Epithelial cell of prostate (primary cell): ENCODE results near the gene COQ8A.
"Not testable (repeated sequence)": the region's sequence is repeated elsewhere in the genome, so short reads cannot be mapped to it uniquely, and the experiment has no call there.

Source experiments
- DNase-seq: peaks from one replicate; pipeline ENCODE4 v3.0.0-alpha.2; 2011; ENCODE audit warnings: low read depth, low spot score
- H3K27ac ChIP-seq: fragments of 450-650 bp; 2 replicates; pipeline ENCODE4 v1.5.1; 2017; ENCODE audit warnings: mild to moderate bottlenecking

COQ8A gene

DNA sequence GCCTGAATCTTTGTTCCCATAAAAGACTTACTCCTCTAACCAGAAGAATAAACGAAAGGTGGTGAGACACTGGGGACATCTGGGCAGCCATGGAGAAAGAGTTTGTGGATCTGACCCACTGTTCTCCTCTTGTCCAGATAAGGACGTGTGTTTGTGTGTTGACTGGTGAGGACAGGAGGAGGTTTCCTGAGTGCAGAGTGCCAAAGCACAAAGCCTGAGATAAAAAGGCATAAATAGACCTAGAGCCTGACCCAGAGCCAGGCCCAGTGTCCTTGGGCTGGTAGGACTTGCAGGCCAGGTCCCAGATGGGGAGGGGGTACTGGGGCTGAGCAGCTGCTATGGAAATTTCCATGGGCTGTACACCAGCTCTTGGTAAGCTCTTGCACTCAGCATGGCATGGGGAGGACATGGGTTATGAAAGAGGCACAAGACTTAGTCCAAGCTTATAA is 19.6 kb upstream of the COQ8A start:
- no peak for DNase-seq
- H3K27ac ChIP-seq, result no peak overlapping the region

DNA sequence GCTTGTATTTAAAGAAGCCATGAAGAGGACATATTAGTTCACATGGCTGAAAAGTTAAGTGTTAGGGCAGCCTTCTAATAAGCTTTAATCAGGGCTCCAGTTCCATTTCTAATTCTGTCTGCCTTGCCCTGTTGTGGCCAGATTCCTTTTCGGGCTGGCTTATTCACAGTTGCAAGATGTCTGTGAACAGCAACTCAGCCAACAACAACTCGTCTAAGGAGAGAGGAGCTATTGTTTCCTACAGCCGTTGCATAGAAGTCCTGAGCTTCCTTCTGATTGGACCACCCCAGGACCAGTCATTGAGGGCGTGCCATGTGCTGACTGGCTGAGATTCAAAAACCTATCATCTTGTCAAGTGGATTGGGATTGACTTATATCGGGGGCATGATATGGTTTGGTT is 18.6 kb upstream of the COQ8A start:
- H3K27ac ChIP-seq, result no peak overlapping the region
- DNase-seq, result no peak

DNA sequence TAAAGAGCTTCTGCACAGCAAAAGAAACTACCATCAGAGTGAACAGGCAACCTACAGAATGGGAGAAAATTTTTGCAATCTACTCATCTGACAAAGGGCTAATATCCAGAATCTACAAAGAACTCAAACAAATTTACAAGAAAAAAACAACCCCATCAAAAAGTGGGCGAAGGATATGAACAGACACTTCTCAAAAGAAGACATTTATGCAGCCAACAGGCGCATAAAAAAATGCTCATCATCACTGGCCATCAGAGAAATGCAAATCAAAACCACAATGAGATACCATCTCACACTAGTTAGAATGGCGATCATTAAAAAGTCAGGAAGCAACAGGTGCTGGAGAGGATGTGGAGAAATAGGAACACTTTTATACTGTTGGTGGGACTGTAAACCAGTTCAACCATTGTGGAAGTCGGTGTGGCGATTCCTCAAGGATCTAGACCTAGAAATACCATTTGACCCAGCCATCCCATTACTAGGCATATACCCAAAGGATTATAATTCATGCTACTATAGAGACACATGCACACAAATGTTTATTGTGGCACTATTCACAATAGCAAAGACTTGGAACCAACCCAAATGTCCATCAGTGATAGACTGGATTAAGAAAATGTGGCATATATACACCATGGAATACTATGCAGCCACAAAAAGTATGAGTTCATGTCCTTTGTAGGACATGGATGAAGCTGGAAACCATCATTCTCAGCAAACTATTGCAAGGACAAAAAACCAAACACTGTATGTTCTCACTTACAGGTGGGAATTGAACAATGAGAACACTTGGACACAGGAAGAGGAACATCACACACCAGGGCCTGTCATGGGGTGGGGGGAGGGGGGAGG is 10.6 kb upstream of the COQ8A start:
- not testable (repeated sequence) for DNase-seq, H3K27ac ChIP-seq

DNA sequence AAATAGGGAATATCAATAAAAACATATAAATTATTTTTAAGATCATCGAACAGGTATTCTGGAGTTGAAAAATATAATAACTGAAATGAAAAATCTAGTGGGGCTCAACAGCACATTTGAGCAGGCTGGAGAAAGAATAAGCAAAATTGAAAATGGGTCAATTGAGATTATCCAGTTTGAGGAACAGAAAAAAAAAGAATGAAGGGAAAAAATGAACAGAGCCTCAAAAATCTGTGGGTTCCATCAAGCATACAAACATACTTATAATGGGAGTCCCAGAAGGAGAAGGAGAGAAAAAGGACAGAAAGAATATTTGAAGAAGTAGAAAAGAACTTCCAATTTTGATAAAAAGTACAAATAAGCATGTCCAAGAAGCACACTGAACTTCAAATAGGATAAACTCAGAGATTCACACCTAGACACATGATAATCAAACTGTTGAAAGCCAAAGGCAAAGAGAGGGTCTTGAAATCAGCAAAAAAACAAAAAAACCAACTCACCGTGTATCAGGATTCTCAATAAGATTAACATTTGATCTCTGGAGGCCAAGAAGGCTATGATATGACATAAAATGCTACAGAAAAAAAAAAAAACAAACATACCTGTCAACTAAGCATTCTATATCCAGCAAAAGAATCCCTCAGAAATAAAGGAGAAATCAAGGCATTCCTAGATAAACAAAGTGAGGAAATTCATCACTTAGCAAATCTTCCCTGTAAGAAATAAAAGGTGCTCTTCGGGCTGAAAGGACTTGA is 5.4 kb upstream of the COQ8A start:
- DNase-seq, result no peak
- no peak overlapping the region for H3K27ac ChIP-seq

DNA sequence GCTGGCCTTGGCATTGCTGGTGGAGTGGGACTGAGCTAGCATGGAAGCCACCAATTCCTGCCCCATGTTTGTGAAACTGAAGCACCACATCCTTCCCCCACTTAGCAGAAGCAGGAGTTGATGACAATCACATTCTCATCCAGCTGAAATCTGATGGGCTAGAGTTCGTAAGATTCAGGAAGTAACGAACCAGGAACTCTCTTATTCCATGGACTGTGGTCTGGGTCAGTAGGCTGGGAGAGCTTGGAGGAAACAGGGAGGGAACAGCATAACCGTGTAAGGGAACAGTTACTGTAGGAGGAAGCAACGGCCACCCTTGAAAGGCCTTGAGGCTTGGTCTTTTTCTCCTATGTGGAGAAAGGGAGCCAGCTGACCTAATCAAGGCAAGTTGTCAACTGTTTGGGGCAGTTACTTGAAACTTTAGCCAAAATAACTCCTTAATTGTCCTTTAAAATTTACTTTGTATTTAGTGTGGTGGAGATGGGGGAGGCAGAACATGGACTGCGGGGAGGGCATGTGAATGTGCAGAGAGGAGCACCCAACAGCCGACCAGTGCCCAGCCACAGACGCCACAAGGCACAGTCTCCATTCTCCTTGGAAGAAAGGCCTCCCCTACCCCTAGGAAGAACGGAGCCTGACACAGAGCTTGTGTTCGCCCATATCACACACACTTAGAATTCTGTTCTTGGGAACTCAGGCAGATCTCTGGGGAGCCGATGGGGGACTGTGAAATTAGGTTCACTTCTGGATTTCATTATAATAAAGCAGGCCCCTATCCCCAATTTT is 2.0 kb upstream of the COQ8A start:
- no peak overlapping the region for H3K27ac ChIP-seq

DNA sequence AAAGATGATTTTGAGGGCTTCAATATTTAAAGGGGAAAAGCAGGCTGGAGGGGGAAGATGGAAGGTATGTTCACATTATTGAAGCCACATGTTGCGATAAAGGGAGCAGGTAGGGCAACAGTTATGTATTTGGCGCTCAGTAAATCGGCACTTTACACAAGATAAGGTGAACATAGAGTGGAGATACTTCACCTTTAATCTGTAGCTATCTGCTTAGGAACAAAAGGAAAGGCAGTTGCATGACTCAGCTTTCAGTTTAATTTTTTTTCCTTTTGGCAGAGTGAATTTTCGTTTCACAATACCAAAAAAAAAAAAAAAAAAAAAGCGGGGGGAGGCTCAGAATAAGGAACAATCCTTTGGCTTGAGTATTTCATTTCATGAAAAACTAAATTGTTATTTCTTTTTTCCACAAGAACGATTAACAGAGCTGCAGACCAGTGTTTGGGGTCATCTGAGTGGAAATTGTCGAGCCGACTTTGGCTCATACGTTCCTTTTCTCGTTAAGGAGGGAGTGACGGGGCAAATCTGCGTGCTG is 1.1 kb upstream of the COQ8A start:
- peak overlapping the region; percentile 77 for H3K27ac ChIP-seq
- DNase-seq, result no peak

More for the DNA sequence above, 2.0 kb upstream of the COQ8A start:
- no peak for DNase-seq

DNA sequence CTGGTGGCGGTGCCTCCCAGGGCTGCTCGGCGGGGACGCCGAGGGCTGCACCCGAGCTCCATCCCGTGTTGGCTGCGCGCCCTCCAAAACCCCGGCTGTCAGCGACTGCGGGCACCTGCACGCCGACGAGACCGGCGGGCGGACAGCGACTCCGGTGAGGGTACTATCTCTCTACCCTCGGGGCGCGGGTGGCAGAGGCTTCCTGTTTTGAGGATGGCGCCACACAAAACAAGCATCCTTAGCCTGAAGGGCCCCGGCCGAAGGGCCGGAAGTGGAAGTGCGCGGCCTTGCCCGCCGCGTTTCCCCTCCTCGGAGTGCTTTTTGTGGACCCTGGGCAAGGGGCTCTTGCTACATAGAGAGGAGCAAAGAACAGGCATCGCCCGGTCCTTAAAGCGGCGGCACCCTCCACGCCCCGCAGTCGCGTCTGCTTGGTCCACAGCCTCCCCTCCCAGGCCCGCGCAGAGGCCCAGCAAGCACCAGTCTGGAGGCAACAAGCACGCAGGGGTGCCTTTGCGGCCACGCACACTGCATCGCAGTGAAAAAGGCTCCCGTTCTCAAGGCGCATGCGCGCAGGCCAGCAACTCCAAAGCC is 561 bp upstream of the COQ8A start:
- DNase-seq, result no peak
- H3K27ac ChIP-seq, result peak overlapping the region; percentile 77

DNA sequence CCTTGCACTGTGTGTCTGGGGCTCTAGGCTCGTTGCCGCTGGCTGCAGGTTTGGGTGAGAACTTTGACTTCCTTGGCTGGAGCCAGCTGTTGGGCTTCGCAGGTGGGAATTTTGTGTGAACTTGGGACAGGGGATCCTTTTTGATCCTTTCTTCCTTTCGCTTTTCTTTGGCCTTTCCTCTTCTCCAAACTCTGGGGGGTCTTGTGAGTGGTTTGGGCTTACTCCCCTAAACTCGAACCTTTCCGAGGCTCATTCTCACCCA is 643 bp downstream of the COQ8A start:
- H3K27ac ChIP-seq, result no peak overlapping the region
- no peak for DNase-seq

DNA sequence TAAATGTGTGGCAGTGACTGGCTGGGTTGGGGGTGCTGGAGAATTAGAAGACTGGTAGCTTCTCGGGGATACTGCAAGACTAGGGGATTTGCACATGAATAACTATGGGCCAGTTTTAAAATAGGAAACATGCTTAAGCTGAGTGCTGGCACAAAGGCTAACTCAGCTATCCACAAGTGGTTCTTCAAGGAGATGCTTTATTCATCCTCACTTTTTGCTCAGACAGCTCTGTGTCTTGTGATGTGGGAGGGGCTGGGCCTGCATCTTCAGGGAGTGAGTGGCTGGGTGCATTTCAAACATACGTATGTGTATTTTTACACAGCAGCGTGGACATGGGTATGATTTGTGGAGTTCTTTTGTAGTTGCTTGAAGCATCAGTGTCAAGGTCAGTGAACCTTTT is 2.3 kb downstream of the COQ8A start:
- H3K27ac ChIP-seq, result no peak overlapping the region
- DNase-seq, result no peak

DNA sequence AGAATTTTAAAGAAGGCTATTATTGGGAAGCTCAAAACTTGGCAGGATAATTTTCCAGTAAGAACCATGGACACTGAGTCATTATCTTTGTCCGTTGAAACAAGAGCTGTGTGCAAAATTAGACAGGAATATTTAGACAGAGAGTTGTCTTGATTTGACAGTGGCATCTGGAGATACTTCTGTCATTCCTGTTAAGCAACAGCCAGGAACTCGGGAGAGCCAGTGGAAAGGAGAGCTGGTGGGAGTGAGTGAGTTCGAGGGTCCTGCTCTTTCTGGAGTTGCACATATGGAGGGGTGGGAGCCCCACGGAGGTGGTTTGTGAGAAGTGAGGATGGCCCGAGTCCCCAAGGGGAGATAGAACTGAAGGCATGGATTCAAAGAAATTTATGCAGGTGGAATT is 3.1 kb downstream of the COQ8A start:
- no peak for DNase-seq
- H3K27ac ChIP-seq, result no peak overlapping the region

DNA sequence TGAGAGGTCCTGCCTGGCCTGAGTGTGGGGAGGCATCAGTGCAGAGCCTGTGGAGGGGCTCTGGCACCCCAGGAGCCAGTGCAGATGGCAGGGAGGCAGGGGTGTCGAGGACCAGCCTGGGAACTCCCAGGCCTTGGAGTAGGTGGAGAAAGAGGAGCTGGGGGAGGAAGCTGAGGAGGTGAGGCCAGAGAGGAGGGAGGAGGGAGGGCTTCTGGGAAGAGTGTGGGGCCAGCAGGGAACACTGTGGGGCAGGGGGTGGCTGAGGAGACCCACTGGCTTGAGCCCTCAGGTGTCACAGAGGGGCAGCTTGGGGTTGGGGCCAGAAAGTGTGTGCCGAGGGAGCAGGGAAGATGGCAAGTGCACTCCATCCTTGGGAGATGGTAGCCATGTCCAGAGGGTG is 3.8 kb downstream of the COQ8A start:
- H3K27ac ChIP-seq, result no peak overlapping the region
- no peak for DNase-seq

DNA sequence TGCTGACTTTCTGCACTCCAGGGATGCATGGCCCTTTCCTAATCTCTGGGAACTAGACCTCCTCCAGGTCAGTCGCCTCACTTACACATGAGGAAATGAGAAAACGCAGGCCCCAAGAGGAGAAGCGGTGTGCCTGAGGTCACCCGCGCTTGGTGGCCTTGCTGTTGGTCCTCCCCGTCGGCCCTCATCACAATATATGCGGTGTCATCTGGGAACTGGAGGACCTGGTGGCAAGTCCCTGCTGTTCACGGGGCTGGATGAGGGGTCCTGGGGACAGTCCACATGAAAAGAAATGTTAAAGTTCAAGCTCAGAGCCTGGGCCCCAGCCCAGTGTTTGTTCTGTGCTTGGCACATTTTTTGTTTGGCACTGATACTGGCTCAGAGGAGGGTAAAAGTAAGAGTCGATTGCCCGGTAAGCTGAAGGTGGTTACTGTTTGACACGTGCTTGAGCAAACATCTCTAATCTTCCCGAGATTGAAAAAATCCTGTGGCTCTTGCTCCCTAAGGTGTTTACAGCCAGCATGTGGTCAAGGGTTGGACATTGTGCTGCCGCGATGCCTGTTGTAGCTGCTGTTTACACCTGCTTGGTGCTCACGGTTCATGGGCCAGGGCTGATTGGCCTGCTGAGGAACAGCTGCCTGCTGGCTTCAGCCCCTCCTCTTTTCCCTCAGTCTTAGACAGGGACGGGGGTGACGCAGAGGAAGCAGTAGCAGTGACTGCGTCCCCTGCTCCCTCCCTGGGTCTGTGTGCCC is 5.2 kb downstream of the COQ8A start:
- no peak overlapping the region for H3K27ac ChIP-seq
- DNase-seq, result no peak

DNA sequence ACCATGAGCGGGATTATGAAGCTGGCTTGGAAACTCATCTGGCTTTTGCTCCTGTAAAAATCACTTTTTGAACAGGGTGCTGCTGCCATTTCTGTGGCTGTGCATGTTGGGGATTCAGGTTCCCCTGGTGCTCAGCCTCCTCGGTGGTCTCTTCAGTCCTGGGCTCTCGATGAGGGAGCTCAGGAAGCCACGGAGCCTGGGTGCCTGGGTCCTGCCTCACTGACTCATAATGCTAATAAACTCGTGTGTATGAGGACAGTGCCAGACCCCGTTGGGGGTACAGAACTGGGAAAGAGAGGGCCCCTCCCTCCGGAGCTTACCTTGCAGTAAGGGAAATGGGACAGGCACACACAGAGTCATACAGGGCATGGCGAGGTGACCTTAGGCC is 5.8 kb downstream of the COQ8A start:
- no peak overlapping the region for H3K27ac ChIP-seq
- DNase-seq, result no peak

DNA sequence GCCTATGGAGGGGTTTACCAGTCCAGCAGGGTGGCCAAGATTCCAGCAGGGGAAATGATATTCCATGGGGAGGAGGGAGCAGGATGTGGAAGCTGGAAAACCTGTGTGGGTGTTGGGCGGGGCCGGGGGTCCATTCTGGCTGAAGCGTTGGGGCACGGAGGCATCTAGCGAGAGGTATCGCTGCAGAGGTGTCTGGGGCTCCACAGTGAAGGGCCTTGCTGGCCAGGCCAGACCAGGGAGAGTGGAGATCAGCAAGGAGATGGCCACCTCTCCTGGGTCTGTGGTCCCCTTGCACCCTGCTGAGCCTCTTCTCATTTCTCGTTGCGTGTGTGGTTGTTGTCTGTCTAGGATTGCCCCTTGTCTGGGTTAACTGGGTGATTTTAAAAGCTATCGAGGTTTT is 6.2 kb downstream of the COQ8A start:
- DNase-seq, result no peak
- H3K27ac ChIP-seq, result no peak overlapping the region

DNA sequence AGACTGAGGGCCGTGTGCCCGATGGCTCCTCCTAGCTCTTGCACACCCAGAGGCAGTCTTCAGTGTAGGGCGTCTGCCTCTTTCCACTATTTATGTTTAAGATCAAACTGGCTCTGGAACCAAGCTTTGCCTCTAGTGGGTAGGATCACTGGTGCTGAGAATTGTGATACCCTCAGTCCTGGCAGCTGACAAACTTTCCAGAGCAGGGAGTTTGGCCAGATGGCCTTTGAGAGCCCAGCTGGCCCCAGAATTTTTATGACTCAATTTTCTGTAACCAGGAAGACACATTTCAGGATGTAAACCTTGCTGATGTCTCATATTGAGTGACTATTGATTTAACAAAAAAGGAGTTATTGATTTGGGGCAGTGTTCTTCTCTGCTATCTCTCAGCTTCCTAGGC is 6.7 kb downstream of the COQ8A start:
- DNase-seq, result no peak
- H3K27ac ChIP-seq, result no peak overlapping the region

DNA sequence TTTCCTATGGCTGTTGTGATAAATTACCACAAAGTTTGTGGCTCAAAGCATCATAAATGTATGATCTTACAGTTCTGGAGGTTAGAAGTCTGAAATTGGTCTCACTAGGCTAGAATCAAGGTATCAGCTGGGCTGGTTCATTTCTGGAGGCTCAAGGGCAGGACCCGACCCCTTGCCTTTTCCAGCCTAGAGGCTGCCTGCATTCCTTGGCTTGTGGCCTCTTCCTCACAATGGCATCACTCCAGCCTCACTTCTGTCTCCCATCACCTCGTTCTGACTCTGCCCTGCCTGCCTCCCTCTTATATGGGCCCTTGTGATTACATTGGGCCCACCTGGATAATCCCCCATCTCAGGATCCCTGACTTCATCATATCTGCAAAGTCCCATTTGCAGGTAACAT is 8.0 kb downstream of the COQ8A start:
- H3K27ac ChIP-seq, result no peak overlapping the region
- no peak for DNase-seq

DNA sequence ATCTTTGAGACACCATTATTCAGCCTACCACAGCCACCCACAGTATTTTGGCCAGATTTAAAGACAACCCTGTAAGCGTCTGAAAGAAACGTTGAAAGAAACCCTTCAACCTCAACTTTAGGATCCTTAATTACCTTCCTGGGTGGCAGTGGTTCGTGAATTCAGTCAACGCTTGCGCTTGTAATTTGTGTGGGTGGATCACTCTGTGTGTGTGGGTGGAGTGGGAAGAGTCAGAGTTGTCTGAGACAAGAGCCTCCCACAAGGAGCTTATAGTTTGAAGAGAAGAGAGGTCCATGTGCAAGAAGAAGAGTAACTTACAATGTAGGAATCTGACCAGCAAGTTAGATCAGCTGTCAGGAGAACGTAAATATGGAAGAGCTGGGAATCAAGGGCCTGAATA is 8.4 kb downstream of the COQ8A start:
- no peak overlapping the region for H3K27ac ChIP-seq
- DNase-seq, result no peak

DNA sequence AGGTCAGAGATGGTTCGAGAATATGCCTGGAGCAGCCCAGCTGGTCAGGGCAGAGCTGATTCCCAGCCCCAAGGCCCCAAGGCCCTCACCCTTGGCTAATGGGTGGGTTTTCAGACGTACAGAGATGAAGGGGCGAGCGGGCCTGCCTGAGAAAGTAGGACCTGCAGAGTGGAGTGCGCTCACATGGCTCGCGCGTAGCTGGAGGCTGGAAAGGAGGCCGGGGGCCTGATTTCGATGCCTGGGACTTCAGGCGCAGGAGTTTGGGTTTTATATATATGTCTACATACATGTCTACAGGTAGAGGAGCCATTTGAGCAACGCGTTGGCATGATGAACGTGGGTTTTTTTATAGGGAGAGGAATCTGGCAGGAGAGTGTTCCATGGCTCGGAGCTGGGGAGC is 8.9 kb downstream of the COQ8A start:
- no peak for DNase-seq

DNA sequence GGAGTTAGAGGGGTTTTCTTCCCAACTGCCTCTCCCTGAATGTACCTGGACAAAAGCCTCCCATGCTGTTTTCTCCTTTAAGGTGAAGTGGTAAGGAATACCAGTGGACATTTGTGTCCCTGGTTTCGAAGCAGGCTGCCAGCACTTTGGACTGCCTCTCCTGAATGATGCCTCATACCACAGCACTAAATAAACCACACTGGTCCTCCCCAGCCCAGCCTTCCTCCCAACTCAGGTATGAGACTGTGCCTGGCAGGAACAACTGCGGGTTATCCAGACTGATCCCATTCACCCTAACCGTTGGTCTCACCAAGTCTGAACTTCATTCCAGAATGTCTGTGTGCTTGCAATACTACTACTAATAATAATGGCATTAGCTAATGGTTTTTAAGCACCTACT is 9.3 kb downstream of the COQ8A start:
- DNase-seq, result no peak
- no peak overlapping the region for H3K27ac ChIP-seq

More for the DNA sequence above, 8.9 kb downstream of the COQ8A start:
- H3K27ac ChIP-seq, result no peak overlapping the region

DNA sequence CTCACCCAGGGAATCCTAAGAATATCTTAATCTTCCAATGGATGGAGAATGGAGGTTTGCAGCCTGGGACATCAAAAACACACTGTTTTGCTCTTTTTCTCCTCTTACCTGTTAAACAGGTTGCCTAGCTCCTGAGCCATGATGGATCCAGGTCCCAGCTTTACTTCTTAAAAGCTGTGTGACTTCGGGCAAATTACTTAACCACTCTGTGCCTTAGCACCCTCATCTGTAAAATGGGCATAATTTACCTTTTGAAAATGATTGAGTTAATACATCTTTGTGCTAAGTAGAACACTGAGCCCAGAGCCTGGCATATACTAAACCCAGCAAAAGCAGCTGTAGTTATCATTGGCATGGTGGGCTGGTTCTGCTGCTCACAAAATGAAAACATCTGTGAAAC is 10.2 kb downstream of the COQ8A start:
- DNase-seq, result no peak

More for the DNA sequence above, 10.2 kb downstream of the COQ8A start:
- no peak overlapping the region for H3K27ac ChIP-seq
